Lower leg skin (tissue), 3 donors: Measurements from ENCODE around the gene HNRNPU.

ENCODE experiments used
- CTCF ChIP-seq, 3 donors: fragments of 450-650 bp; IDR thresholded peaks; one replicate each; pipeline ENCODE4 v1.5.1; 2016; ENCODE audit warnings: antibody characterized with exemption in 3 of 3, mild to moderate bottlenecking in 3 of 3, moderate library complexity in 2 of 3
- POLR2A ChIP-seq, 2 donors: fragments of 450-650 bp; IDR thresholded peaks; one replicate each; pipeline ENCODE4 v1.6.1; 2016 to 2017; ENCODE audit warnings: antibody characterized with exemption in 2 of 2, mild to moderate bottlenecking in 1 of 2, moderate library complexity in 1 of 2

- no peak for TF ChIP-seq CTCF (IDR thresholded peaks at IDR 0.05)
- no peak for TF ChIP-seq POLR2A (IDR thresholded peaks at IDR 0.05)
Observed at GRCh38 chr1:244837597-244838258, 26.6 kb downstream of the HNRNPU start.
